ENCODE measurements around the gene TMEM209. TPM values are rescaled to one million over a fixed set of nuclear protein-coding genes. Genes with fewer than 3 reads are reported as not detected.
A peak's percentile ranks its signal among the peaks of the same experiment; 100 is the strongest.
"Not testable (repeated sequence)": the region's sequence is repeated elsewhere in the genome, so short reads cannot be mapped to it uniquely, and the experiment has no call there.

The TMEM209 gene
- polyA plus RNA-seq, 1 donor, result 18.0 TPM

- Histone ChIP-seq H3K4me3 (ENCODE audit: low read length) (no peak overlapping the region), H3K27ac (ENCODE audit: low read length) (no peak overlapping the region), H3K9me3 (ENCODE audit: control insufficient read depth, low read depth, low read length) (no peaks in the 10 kb centered on the region), H3K36me3 (ENCODE audit: control insufficient read depth, insufficient read depth, low read length) (peaks cover 55% of the 10 kb centered on the region), H3K4me1 (ENCODE audit: control insufficient read depth, insufficient read depth, low read length) (peaks cover 6% of the 10 kb centered on the region), H3K27me3 (ENCODE audit: control insufficient read depth, insufficient read depth, low read length) (no peaks in the 10 kb centered on the region)
- WGBS (ENCODE audit: insufficient coverage, low lambda C conversion rate), result no CpG with 5 or more reads among the region's 1 CpG
- DNase-seq, result peak in 1 of 2 donors; percentile 36
Observed at GRCh38 chr7:130127821-130128317, 77.3 kb downstream of the TMEM209 start.

- Histone ChIP-seq H3K27ac (ENCODE audit: low read length) (no peak overlapping the region), H3K36me3 (ENCODE audit: control insufficient read depth, insufficient read depth, low read length) (peaks cover 55% of the 10 kb centered on the region), H3K4me1 (ENCODE audit: control insufficient read depth, insufficient read depth, low read length) (peaks cover 4% of the 10 kb centered on the region)
Observed at GRCh38 chr7:130127404-130127803, 77.8 kb downstream of the TMEM209 start.

DNA sequence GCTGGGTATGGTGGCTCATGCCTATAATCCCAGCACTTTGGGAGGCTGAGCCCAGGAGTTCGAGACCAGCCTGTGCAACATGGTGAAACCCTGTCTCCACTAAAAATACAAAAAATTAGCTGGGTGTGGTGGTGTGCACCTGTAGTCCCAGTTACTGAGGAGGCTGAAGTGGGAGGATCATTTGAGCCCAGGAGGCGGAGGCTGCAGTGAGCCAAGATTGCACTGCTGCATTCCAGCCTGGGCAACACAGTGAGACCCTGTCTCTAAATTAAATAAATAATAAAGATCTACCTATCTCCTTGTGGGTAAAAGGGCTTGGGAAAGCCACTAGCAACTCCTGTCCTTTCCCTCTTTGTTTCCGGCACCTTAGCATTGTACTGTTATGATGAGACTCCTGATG, 78.4 kb downstream of the TMEM209 start:
- not testable (repeated sequence) for H3K27me3 ChIP-seq (ENCODE audit: control insufficient read depth, insufficient read depth, low read length); DNase-seq; H3K4me3 ChIP-seq (ENCODE audit: low read length); H3K27ac ChIP-seq (ENCODE audit: low read length); H3K4me1 ChIP-seq (ENCODE audit: control insufficient read depth, insufficient read depth, low read length); H3K9me3 ChIP-seq (ENCODE audit: control insufficient read depth, low read depth, low read length)
- no CpG with 5 or more reads among the region's 3 CpGs for WGBS (ENCODE audit: insufficient coverage, low lambda C conversion rate)
- peaks cover 58% of the 10 kb centered on the region for H3K36me3 ChIP-seq (ENCODE audit: control insufficient read depth, insufficient read depth, low read length)

More at GRCh38 chr7:130127404-130127803, 77.8 kb downstream of the TMEM209 start:
- Histone ChIP-seq H3K9me3 (ENCODE audit: control insufficient read depth, low read depth, low read length) (no peaks in the 10 kb centered on the region), H3K27me3 (ENCODE audit: control insufficient read depth, insufficient read depth, low read length) (no peaks in the 10 kb centered on the region), H3K4me3 (ENCODE audit: low read length) (no peak overlapping the region)
- DNase-seq, result no peak
- no CpG with 5 or more reads among the region's 2 CpGs for whole genome bisulfite sequencing (ENCODE audit: insufficient coverage, low lambda C conversion rate)

DNA sequence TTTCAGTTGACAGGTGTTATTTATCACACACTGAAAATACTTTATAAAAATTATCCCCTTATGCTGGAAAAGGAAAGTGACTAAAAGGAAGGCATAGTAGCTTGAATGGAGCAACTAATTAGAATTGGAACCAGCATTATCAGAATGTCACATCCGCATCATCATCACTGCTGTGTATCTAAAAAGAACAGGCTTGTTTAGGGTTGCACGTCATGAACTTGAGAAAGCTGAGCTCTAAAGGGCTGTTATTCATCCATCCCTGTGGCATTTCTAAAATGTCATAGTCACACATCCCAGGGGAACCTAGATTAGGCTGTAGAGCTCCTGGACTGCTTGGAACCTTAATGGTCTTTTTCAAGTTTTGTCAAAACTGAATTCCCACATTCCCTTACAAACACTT, 80.5 kb downstream of the TMEM209 start:
- Histone ChIP-seq H3K27me3 (ENCODE audit: control insufficient read depth, insufficient read depth, low read length) (no peaks in the 10 kb centered on the region), H3K27ac (ENCODE audit: low read length) (no peak overlapping the region), H3K36me3 (ENCODE audit: control insufficient read depth, insufficient read depth, low read length) (peaks cover 55% of the 10 kb centered on the region), H3K4me1 (ENCODE audit: control insufficient read depth, insufficient read depth, low read length) (no peaks in the 10 kb centered on the region), H3K9me3 (ENCODE audit: control insufficient read depth, low read depth, low read length) (no peaks in the 10 kb centered on the region), H3K4me3 (ENCODE audit: low read length) (no peak overlapping the region)
- DNase-seq, result no peak
- no CpG with 5 or more reads among the region's 2 CpGs for WGBS (ENCODE audit: insufficient coverage, low lambda C conversion rate)

DNA sequence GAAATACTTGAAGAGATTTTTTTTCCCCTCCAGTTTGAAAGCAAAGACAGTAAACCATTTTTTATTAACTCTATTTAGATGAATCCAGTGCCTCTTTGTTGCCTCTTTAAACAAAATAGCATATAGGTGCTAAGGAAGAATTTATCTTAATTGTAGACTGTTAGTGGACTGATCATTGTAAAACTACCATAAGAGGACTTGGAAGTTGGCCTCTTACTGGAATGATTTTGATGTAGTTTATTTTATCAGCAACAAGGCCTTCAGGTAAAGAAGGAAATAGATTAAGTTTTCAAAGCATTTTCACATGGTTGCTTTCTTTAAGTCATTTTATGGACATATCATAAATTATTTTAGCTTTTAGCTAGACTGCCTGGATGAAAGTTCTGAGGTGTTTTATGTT, 81.7 kb downstream of the TMEM209 start:
- Histone ChIP-seq H3K9me3 (ENCODE audit: control insufficient read depth, low read depth, low read length) (no peaks in the 10 kb centered on the region), H3K4me3 (ENCODE audit: low read length) (no peak overlapping the region), H3K27ac (ENCODE audit: low read length) (peak overlapping the region; percentile 32), H3K27me3 (ENCODE audit: control insufficient read depth, insufficient read depth, low read length) (no peaks in the 10 kb centered on the region), H3K36me3 (ENCODE audit: control insufficient read depth, insufficient read depth, low read length) (peaks cover 50% of the 10 kb centered on the region), H3K4me1 (ENCODE audit: control insufficient read depth, insufficient read depth, low read length) (no peaks in the 10 kb centered on the region)
- DNase-seq, result peak in 1 of 2 donors; percentile 77

- Histone ChIP-seq H3K4me3 (ENCODE audit: low read length) (no peak overlapping the region), H3K4me1 (ENCODE audit: control insufficient read depth, insufficient read depth, low read length) (peaks cover 7% of the 10 kb centered on the region), H3K9me3 (ENCODE audit: control insufficient read depth, low read depth, low read length) (no peaks in the 10 kb centered on the region), H3K27me3 (ENCODE audit: control insufficient read depth, insufficient read depth, low read length) (no peaks in the 10 kb centered on the region), H3K27ac (ENCODE audit: low read length) (no peak overlapping the region), H3K36me3 (ENCODE audit: control insufficient read depth, insufficient read depth, low read length) (peaks cover 34% of the 10 kb centered on the region)
- DNase-seq, result no peak
- WGBS (ENCODE audit: insufficient coverage, low lambda C conversion rate), result 100% methylated on average over 2 of the region's 4 CpGs
Observed at GRCh38 chr7:130118801-130119200, 86.4 kb downstream of the TMEM209 start.

DNA sequence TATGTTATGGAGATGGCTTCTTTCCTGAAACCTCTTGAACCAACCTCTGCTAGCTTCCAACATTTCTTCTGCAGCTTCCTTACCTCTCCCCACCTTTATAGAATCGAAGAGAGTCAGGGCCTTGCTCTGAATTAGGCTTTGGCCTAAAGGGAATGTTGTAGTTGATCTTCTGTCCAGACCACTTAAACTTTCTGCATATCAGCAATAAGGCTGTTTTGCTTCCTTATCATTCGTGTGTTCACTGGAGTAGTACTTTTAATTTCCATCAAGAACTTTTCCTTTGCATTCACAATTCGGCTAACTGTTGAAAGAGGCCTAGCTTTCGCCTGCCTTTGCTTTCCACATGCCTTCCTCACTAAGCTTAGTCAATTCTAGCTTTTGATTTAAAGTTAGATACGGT, 86.9 kb downstream of the TMEM209 start:
- Histone ChIP-seq H3K27me3 (ENCODE audit: control insufficient read depth, insufficient read depth, low read length) (no peaks in the 10 kb centered on the region), H3K4me3 (ENCODE audit: low read length) (no peak overlapping the region), H3K4me1 (ENCODE audit: control insufficient read depth, insufficient read depth, low read length) (peaks cover 12% of the 10 kb centered on the region), H3K36me3 (ENCODE audit: control insufficient read depth, insufficient read depth, low read length) (peaks cover 34% of the 10 kb centered on the region), H3K9me3 (ENCODE audit: control insufficient read depth, low read depth, low read length) (no peaks in the 10 kb centered on the region), H3K27ac (ENCODE audit: low read length) (no peak overlapping the region)
- no peak for DNase-seq
- 80% methylated on average over 2 of the region's 5 CpGs for WGBS (ENCODE audit: insufficient coverage, low lambda C conversion rate)

- peaks cover 10% of the 10 kb centered on the region for H3K36me3 ChIP-seq (ENCODE audit: control insufficient read depth, insufficient read depth, low read length)
- H3K4me1 ChIP-seq (ENCODE audit: control insufficient read depth, insufficient read depth, low read length), result peaks cover 22% of the 10 kb centered on the region
- DNase-seq, result no peak
- no CpG with 5 or more reads among the region's 2 CpGs for WGBS (ENCODE audit: insufficient coverage, low lambda C conversion rate)
- H3K27ac ChIP-seq (ENCODE audit: low read length), result no peak overlapping the region
- no peaks in the 10 kb centered on the region for H3K27me3 ChIP-seq (ENCODE audit: control insufficient read depth, insufficient read depth, low read length)
- no peak overlapping the region for H3K4me3 ChIP-seq (ENCODE audit: low read length)
- H3K9me3 ChIP-seq (ENCODE audit: control insufficient read depth, low read depth, low read length), result no peaks in the 10 kb centered on the region
Observed at GRCh38 chr7:130114776-130115175, 90.4 kb downstream of the TMEM209 start.

Other genes starting within 250 kb of the TMEM209 start
- 15.0 TPM for gene ZC3HC1, start 154.0 kb downstream of the TMEM209 start, polyA plus RNA-seq
- gene KLHDC10, start 134.9 kb downstream of the TMEM209 start, polyA plus RNA-seq, result 30.2 TPM
- not detected for gene SSMEM1, start 2.5 kb upstream of the TMEM209 start, polyA plus RNA-seq
- gene CPA2, start 61.5 kb upstream of the TMEM209 start, polyA plus RNA-seq, result 28.4 TPM
- 7.9 TPM for gene CPA4, start 87.8 kb upstream of the TMEM209 start, polyA plus RNA-seq
- 0.15 TPM for gene CPA5, start 139.4 kb upstream of the TMEM209 start, polyA plus RNA-seq
- 2.1 TPM for gene CPA1, start 175.1 kb upstream of the TMEM209 start, polyA plus RNA-seq
- gene CEP41, start 235.6 kb upstream of the TMEM209 start, polyA plus RNA-seq, result 12.8 TPM